GM18909 (cell line): ENCODE measurements around the gene CUL2.
"Not testable (repeated sequence)": the region's sequence is repeated elsewhere in the genome, so short reads cannot be mapped to it uniquely, and the experiment has no call there.

Experiments used
- ATAC-seq: cut with Tn5 transposase; IDR thresholded peaks from one replicate; pipeline ENCODE4 v1.9.1; 2021; ENCODE audit warnings: mild to moderate bottlenecking; ENCODE audit not compliant: unreplicated experiment, poor library complexity

Gene CUL2

GRCh38 chr10:34985823-34986222 is 104.3 kb downstream of the CUL2 start:
- no peak for ATAC-seq

- no peak for ATAC-seq
Measured at GRCh38 chr10:34985146-34985545, 105.0 kb downstream of the CUL2 start.

- no peak for ATAC-seq
Measured at GRCh38 chr10:34981844-34982243, 108.3 kb downstream of the CUL2 start.

DNA sequence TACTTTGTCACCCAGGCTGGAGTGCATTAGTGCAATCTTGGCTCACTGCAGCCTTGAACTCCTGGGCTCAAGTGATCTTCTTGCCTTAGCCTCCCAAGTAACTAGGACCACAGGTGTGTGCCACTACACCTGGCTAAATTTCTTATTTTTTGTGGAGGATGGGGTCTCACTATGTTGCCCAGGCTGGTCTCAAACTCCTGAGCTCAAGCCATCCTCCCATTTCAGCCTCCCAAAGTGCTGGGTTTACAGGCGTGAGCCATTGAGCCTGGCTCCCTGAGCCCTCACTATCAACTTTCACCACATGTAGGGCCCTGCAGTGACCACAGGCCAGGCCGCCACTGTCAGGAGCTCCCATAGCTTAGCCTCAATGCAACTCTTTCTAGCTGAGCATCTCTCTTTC is 110.2 kb downstream of the CUL2 start:
- ATAC-seq = no peak

- no peak for ATAC-seq
Measured at GRCh38 chr10:34978080-34978479, 112.1 kb downstream of the CUL2 start.

- ATAC-seq = not testable (repeated sequence)
Measured at GRCh38 chr10:34976380-34976910, 113.7 kb downstream of the CUL2 start.

GRCh38 chr10:34974364-34975065 is 115.6 kb downstream of the CUL2 start:
- ATAC-seq = not testable (repeated sequence)

DNA sequence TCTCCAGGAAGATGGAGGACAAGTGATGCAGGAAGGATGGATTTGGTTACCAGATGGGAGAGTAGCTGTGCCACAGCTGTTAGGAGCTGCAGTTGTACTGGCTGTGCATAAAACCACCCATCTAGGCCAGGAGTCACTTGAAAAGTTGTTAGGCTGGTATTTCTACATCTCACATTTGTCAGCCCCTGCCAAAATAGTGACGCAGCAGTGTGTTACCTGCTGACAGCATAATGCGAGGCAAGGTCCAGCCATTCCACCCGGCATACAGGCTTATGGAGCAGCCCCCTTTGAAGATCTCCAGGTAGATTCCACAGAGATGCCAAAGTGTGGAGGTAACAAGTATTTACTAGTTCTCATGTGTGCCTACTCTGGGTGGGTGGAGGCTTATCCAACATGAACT is 116.4 kb downstream of the CUL2 start:
- not testable (repeated sequence) for ATAC-seq

GRCh38 chr10:34973121-34973520 is 117.0 kb downstream of the CUL2 start:
- ATAC-seq = not testable (repeated sequence)

GRCh38 chr10:34972591-34972990 is 117.5 kb downstream of the CUL2 start:
- ATAC-seq = not testable (repeated sequence)

DNA sequence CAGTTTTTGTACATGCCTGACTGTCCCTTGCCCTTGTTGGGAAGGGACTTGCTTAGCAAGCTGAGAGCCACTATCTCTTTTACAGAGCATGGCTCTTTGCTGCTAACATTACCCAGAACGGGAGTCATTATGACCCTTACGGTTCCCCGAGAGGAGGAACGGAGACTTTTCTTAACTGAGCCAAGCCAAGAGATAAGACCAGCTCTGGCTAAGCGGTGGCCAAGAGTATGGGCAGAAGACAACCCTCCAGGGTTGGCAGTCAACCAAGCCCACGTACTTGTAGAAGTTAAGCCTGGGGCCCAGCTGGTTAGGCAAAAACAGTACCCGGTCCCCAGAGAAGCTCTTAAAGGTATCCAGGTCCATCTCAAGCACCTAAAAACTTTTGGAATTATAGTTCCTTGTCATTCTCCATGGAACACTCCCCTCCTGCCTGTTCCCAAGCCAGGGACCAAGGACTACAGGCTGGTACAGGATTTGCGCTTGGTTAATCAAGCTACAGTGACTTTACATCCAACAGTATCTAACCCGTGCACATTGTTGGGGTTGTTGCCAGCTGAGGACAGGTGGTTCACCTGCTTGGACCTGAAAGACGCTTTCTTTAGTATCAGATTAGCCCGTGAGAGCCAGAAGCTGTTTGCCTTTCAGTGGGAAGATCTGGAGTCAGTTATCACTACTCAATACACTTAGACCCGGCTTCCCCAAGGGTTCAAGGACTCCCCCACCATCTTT is 118.4 kb downstream of the CUL2 start:
- not testable (repeated sequence) for ATAC-seq

GRCh38 chr10:34969171-34969570 is 121.0 kb downstream of the CUL2 start:
- ATAC-seq = no peak

DNA sequence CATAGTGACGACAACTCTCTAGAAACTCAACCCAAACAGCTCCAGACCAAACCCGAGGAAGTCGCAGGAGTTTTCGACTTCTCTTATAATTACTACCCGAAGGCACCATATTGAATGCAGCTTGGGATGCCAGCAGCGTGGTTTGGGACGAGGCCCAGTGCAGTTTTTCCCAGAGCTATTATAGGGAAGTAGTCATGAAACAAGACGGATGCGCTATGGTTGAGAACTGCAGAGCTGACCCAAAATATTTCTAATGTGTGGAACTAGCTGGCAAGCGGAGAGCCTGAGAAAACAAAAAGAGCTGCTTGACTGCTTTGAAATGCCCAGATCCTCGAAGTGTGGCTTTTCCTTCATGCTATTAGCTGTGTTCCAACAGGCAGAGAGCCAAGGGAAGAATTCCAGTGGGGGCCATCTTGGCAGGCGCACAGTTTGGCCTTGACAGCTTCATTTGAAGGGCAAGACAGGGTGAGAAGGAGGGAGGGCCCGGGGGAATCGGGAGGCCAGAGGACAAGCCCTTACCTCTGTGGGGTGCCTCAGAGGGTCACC is 122.7 kb downstream of the CUL2 start:
- ATAC-seq = no peak

DNA sequence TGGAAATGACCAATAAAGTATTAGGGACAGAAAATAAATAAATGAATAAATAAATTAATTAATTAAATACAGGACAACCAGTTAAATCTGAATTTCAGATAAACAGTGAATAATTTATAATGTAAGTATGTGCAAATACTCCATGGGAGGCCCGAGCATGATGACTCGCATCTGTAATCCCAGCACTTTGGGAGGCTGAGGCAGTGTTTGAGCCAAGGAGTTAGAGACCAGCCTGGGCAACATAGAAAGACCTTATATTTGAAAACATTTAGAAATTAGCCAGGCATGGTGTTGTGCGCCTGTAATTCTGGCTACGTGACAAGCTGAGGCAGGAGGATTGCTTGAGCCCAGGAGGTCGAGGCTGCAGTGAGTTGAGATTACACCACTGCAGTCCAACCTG is 123.7 kb downstream of the CUL2 start:
- no peak for ATAC-seq

DNA sequence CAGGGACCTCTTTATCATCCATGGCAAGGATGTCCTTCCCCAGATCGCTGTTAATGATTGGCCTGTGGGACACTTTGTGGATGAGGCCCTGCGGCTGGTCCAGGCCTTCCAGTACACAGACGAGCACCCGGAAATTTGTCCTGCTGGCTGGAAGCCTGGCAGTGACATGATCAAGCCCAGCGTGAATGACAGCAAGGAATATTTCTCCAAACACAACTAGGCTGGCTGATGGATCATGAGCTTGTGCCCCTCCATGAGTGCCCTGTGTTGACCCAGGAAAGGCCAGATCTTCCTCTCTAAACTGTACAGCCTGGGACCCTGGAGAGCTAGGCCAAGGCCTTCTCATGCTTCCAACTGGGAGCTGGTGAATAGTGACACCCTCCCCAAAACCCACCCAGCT is 124.1 kb downstream of the CUL2 start:
- no peak for ATAC-seq

- ATAC-seq = no peak
Measured at GRCh38 chr10:34964166-34964800, 125.9 kb downstream of the CUL2 start.

- no peak for ATAC-seq
Measured at GRCh38 chr10:34962866-34963265, 127.3 kb downstream of the CUL2 start.

- no peak for ATAC-seq
Measured at GRCh38 chr10:34960983-34961382, 129.2 kb downstream of the CUL2 start.

DNA sequence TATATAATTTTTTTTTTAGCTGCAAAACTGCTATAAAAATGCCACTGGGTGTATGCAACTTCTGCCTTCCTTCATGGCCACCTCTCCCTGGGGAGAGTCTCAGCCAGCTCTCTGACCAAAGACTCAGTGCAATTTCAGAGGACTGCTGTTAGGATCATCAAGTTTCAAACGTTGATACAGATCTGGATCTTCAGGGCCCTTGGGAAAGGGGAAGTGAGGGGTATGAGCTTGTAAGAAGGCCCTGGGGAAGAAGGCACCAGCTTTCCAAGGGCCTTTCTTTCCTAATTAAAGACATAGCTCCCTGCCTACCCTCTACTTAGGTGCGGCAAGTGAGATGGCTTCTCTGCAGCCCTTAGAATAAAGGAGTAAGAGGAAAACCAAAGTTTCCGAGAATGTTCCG is 130.4 kb downstream of the CUL2 start:
- ATAC-seq = no peak

GRCh38 chr10:34959321-34959720 is 130.8 kb downstream of the CUL2 start:
- ATAC-seq = no peak
